Activated CD4-positive, CD25-positive, alpha-beta regulatory T cell treated with anti-CD3 and anti-CD28 coated beads, Interleukin-2, amount 50 U/mL, for 16 hours (primary cell): Measurements from ENCODE around the gene SKA3.
"Not testable (repeated sequence)": the region's sequence is repeated elsewhere in the genome, so short reads cannot be mapped to it uniquely, and the experiment has no call there.

ENCODE experiments used
- DNase-seq: peaks from one replicate; pipeline ENCODE4 v3.0.0-alpha.2; 2020; ENCODE audit warnings: low read depth, low spot score

SKA3 gene

GRCh38 chr13:21176215-21176981 lies at the start of gene SKA3, which contains the start of gene MRPL57:
TSS of gene SKA3 (minus strand) at chr13:21176552. CDS start at chr13:21176477, 75 bp downstream.
TSS of gene MRPL57 (plus strand) at chr13:21176658. CDS start at chr13:21176917, 259 bp downstream.
- DNase-seq, result peak; percentile 86

- no peak for DNase-seq
Measured at GRCh38 chr13:21225082-21225481, 48.7 kb upstream of the SKA3 start.

GRCh38 chr13:21221268-21221667 lies 44.9 kb upstream of the SKA3 start:
- DNase-seq, result no peak

- not testable (repeated sequence) for DNase-seq
Measured at GRCh38 chr13:21219716-21220115, 43.4 kb upstream of the SKA3 start.

- DNase-seq, result no peak
Measured at GRCh38 chr13:21219036-21219381, 42.7 kb upstream of the SKA3 start.

GRCh38 chr13:21218351-21219035 lies 42.1 kb upstream of the SKA3 start:
- DNase-seq, result no peak

- DNase-seq, result no peak
Measured at GRCh38 chr13:21216332-21216731, 40.0 kb upstream of the SKA3 start.

- DNase-seq, result not testable (repeated sequence)
Measured at GRCh38 chr13:21215419-21215818, 39.1 kb upstream of the SKA3 start.

- no peak for DNase-seq
Measured at GRCh38 chr13:21212138-21212775, 35.9 kb upstream of the SKA3 start.

GRCh38 chr13:21208652-21209154 lies 32.4 kb upstream of the SKA3 start:
- DNase-seq, result no peak

- DNase-seq, result no peak
Measured at GRCh38 chr13:21202767-21203531, 26.6 kb upstream of the SKA3 start.

GRCh38 chr13:21201456-21202190 lies 25.3 kb upstream of the SKA3 start:
- not testable (repeated sequence) for DNase-seq

GRCh38 chr13:21198391-21198790 lies 22.0 kb upstream of the SKA3 start:
- DNase-seq, result not testable (repeated sequence)

- not testable (repeated sequence) for DNase-seq
Measured at GRCh38 chr13:21197606-21198225, 21.4 kb upstream of the SKA3 start.

GRCh38 chr13:21194756-21195155 lies 18.4 kb upstream of the SKA3 start:
- not testable (repeated sequence) for DNase-seq

- DNase-seq, result not testable (repeated sequence)
Measured at GRCh38 chr13:21186410-21186809, 10.1 kb upstream of the SKA3 start.

- DNase-seq, result no peak
Measured at GRCh38 chr13:21181671-21182070, 5.3 kb upstream of the SKA3 start.

GRCh38 chr13:21176982-21177284 lies 581 bp upstream of the SKA3 start:
- DNase-seq, result peak; percentile 11

- DNase-seq, result no peak
Measured at GRCh38 chr13:21175656-21176214, 617 bp downstream of the SKA3 start.

GRCh38 chr13:21173767-21174166 lies 2.6 kb downstream of the SKA3 start:
- not testable (repeated sequence) for DNase-seq
